Stimulated activated naive CD4-positive, alpha-beta T cell treated with Interleukin-2 at 50 U/mL for 16 hours (primary cell): ENCODE measurements around the gene BAIAP3.
A peak's percentile ranks its signal among the peaks of the same experiment; 100 is the strongest.

ENCODE experiments used
- DNase-seq: peaks from one replicate; lab custom pipeline; 2025; lab: John Stamatoyannopoulos, UW

Gene BAIAP3

DNA sequence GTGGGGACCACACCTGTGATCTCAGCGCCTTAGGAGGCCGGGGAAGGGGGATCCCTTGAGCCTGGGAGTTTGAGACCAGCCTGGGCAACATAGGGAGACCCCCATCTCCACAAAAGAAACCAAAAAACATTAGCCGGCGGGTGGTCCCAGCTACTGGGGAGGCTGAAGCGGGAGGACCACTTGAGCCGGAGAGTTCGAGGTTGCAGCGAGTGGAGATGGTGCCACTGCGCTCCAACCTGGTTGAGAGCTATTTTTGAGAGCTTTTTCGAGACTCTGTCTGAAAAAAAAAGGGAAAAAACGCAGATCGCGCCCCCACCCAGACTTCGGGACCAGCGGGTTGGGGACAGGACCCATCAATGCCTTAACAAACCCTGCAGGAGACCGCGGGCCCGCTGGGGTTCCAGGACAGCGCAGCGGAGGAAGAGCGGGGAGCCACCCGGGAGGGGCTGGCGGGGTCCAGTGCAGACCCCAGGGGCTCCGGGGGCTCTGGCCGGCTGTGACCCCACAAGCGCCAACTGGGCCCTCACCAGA is 762 bp upstream of the BAIAP3 start:
- no peak for DNase-seq

DNA sequence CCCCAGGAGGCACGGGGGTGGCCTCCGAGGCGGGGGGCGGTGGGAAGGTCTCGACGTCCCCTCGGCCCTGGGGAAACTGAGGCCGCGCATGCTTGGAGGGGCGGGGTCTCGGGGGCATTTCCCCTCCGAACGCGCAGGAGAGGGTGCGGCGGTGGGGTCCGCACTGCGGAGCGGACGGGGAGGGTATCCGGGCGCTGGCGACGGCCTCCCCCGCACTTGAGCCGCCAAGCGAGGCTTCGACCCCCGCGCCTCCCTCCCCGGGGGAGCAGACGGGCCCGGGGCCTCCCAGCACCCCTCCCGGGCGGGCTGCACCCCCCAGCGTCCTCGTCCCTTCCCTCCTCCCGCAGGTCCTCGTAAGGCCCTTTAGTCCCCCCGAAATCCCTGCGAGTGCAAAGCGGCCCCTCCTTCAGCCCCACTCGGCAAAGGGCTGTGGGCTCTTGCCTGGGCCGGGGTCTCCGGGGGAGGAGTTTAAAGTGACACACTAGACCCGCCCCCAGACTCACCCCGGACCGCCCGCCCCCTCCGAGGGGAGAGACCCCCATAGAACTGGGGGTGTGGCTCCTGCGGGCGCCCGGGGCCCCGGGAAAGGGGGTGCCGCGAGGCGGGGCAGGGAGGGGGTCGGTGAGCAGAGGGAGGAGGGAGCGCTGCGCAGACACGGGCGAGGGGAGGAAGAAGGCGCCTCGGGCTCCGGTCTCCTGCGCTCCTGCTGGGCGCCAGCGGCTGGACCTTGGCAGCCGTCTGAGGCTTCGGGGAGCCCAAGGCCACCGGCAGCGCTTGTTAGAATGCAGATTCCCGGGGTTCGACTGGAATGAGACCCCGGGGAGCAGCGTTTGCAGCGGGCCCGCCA is 632 bp downstream of the BAIAP3 start:
- no peak for DNase-seq

DNA sequence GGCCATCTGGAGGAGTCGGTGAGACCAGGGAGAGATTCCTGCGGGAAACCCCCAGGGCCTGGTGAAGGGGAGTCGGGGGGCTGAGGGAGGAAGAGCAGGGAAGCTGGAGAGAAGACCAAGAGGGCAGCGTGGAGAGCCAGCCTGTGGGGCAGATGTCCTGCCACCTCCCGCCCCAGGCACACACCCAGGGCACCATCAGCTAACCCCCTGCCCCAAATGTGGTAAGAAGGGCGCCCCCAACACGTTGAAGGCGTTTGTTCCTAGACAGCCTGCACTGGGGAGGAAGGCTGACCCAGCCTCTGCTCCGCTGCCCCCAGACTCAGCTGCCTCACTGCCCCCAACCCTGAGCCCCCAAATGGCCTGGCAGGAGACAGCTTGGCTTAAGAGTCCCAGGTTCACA is 1.3 kb downstream of the BAIAP3 start:
- no peak for DNase-seq

DNA sequence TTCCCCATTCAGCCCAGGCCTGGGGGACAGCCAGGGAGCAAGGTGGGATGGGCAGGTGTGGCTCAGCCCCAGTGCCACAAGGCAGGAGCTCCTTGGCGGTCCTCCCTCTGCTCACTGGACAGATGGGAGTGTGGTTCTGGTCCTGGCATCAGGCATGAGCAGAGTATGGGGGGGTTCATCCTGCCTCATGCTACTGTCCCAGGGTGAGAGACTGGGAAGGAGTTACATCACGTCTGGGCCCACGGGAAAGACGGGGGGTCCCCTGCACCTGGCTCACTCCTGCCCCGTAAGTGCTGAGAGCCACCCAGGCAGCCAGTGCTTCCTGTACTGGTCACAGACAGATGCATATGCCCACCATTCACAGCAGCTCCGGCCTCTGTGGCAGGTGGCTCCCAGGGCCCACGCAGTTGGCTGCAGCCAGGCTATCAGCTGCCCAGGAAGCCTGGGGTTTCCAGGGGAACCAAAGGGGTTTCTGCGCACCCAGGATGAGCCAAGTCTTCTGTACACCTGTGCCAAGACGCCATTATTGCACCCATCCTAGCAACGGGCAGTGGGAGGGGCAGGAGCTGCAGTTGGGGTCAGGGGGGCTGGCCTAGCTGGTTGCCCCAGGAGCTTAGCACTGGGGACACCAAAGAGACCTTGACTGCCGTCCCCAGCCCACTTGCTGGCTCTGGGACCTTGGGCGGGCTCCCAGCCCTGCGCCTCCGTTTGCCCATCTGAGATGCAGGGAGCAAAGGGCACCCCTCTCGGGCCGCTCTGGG is 1.9 kb downstream of the BAIAP3 start:
- DNase-seq, result no peak

DNA sequence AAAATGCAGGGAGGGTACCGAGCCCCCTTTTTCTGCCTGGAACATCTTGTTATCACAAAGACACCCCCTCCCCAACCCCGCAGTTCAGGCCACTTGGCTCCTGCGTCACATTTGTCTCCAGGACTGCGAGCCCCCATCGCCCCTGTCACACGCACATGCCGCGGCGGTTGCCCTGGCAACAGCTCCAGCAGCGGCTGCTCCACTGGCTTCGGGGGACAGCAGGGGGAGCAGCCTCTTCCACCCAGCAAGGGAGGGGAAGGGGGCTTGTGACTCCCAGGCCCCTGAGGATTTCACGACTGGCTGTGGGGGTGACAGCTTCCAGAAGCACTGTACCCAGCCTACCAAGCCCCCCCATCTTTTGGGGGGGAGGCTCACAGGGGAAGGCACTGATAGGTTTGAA is 2.6 kb downstream of the BAIAP3 start:
- no peak for DNase-seq

DNA sequence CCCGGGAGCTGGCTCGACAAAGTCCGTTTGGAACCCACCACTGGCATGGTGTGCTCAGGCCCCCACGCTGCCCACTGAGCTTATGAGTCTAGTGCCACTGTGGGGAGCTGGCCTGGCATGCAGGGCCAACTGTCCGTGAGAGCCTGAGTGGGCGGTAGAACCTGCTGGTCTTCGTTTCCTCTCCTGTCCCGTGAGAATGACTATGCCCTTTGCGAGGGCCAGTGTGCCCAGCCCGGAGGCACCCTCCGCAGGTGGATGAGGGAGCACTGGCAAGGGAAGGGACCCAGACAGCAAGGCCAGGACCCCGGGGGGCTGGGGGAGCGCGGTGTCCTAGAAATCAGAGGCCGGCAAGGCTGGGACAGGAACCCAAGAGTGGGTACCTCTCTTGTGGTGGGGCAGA is 3.2 kb downstream of the BAIAP3 start:
- no peak for DNase-seq

DNA sequence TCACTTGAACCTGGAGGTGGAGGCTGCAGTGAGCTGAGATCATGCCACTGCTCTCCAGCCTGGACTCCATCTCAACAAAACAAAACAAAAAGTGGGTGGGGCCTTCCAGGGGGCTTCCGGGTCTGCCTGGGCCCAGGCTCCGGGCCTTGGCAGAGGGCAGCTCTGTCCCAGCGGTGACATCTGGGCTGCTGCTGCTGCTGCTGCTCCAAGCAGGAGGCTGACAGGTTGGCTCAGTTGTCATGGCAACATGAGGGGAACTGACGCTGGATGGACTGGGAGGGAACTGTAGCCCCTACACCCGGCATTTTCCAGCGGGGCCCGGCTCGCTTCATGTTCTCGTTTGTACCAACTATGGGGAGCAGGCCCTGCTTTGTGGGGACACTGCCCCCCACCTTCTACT is 4.0 kb downstream of the BAIAP3 start:
- DNase-seq, result no peak

DNA sequence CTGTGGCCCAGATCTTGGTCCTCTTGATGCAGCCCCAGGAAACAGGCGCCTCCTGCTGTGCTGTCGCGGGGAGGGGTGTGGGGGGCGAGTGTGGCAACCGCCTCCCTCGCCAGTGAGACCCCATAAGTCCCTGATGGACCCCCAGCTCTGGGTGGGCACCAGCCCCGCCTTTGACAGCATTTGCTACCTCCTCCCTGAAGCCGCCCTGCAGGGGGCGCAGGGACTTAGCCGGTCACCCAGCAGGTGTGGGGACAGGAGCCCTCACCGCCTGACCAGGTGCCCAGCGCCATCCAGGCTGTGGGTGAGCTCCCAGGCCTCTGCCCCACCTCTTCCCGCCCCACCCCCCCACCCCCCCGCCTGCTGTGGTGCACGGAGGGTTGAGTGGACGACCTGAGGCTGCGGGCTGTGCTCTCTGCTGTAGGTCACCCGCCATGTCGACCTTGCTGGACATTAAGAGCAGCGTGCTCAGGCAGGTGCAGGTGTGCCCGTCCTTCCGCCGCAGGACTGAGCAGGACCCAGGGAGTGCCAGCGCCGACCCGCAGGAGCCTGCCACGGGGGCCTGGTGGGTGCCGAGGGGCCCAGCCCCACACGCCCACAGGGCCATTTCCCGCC is 4.8 kb downstream of the BAIAP3 start:
- no peak for DNase-seq

DNA sequence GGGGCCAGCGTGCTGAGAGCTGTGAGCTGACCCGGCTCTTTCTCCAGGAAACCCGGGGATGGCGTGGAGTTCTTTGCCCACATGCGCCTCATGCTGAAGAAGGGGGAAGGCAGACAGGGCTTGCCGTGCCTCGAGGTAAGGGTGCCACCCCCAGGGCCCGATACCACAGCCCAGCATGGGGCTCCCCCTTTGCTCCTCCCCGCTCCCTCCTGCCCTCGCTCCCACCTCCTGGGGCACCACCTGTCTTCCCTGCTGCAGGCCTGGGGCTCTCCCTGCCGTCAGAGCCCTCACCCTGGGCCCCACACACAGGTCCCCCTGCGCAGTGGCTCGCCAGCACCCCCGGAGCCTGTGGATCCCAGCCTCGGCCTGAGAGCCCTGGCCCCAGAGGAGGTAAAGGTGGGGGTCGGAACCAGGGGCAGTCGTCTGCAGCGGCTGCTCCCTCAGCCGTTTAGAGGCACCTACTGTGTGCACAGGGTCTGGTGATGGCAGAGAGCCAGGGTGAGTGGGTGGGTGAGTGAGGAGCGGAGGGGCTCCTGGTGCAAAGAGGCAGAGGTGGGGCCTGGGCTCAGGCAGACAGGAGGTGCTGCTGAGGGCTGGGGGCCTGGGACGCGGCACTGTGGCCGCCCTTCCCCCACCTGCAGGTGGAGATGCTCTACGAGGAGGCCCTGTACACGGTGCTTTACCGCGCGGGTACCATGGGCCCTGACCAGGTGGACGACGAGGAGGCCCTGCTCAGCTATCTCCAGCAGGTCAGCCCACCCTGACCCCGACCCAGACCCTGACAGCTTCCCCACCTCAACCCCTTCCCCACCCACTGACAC is 5.6 kb downstream of the BAIAP3 start:
- DNase-seq, result no peak

DNA sequence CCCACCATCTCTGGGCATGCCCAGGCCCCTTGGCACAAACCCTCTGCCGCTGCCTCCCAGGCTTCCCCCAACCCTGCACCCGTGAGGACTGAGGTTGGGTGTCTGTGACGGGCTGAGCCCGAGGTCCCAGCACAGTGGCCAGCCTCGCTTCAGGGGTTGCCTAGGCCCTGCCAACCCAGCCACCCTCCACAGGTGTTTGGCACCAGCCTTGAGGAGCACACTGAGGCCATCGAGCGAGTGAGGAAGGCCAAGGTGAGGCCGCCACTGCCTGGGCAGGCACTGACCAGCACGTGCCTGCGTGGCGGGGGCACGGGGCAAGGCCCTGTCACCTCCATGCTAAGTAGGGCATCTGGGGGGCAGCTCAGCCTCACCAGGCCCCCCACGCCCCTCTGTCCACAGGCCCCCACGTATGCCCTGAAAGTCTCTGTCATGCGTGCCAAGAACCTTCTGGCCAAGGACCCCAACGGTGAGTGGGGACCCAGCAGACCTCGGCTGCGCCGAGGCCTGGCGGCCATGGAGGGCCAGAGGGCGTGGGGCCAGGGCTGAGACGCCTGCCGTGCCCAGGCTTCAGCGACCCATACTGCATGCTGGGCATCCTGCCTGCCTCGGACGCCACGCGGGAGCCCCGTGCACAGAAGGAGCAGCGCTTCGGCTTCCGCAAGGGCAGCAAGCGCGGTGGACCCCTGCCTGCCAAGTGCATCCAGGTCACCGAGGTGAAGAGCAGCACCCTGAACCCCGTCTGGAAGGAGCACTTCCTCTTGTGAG is 7.5 kb downstream of the BAIAP3 start:
- no peak for DNase-seq

DNA sequence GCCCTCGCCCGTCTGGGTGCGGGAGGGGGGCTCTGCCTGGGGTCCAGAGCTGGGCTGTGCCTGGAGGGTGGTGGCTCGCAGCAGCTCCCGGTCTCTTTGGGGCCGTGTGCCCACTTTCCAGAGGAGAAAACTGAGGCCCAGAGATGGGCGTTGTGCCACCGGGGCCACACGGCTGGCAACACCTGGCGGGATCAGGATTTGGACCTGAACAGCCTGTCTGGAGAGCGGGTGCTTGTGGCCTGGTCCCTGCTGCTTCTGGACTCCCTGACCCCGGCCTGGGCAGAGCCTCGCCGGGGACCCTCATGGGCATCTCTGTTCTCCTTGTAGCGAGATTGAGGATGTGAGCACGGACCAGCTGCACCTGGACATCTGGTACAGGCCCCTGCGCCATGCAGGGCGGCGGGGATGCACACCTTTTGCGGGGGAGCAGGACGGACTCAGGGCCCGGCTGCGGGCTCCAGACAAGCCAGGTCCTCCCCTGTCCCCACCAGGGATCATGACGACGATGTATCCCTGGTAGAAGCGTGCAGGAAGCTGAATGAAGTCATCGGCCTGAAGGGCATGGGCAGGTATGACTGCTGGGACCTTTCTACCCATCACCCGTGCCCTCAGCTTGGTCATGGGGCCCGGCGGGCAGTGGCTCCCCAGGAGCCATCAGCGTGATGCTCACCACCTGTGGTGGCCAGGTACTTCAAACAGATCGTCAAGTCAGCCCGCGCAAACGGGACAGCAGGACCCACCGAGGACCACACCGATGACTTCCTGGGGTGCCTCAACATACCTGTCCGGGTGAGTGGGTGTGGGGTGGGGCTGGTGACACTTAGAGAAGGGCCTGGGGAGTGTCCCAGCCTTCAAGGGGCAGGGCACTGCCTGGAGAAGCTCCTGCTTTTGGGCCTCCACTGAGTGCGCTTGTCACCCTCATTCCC is 8.3 kb downstream of the BAIAP3 start:
- no peak for DNase-seq

DNA sequence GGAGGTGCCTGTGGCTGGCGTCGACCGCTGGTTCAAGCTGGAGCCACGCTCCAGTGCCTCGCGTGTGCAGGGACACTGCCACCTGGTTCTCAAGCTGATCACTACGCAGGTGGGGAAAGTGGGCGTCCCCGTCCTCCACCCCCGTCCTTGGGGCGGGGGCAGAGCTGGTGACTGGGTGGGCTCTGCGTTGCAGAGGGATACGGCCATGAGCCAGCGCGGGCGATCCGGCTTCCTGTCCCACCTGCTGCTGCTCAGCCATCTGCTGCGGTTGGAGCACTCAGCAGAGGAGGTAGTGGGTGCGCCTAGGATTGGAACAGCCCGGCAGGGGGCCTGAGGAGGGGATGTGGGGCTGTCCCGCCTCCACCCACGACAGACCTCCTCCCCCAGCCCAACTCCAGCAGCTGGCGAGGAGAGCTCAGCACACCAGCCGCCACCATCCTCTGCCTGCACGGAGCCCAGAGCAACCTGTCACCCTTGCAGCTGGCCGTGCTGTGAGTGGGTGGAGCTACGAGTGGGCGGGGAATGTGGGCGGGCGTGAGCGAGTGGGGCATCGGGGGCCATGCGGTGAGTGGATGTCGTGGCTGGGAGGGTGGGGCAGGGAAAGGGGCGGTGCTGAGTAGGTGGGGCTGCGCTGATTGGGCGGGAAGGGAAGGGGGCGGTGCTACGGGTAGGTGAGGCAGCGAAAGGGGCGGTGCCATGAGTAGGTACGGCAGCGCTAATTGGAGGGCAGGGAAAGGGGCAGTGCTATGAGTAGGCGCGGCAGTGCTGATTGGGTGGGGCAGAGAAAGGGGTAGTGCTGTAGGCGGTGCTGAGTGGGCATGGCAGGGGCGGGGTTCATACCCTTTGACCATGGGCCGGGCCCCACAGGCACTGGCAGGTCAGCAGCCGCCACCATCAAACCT is 9.3 kb downstream of the BAIAP3 start:
- peak; percentile 86 for DNase-seq

DNA sequence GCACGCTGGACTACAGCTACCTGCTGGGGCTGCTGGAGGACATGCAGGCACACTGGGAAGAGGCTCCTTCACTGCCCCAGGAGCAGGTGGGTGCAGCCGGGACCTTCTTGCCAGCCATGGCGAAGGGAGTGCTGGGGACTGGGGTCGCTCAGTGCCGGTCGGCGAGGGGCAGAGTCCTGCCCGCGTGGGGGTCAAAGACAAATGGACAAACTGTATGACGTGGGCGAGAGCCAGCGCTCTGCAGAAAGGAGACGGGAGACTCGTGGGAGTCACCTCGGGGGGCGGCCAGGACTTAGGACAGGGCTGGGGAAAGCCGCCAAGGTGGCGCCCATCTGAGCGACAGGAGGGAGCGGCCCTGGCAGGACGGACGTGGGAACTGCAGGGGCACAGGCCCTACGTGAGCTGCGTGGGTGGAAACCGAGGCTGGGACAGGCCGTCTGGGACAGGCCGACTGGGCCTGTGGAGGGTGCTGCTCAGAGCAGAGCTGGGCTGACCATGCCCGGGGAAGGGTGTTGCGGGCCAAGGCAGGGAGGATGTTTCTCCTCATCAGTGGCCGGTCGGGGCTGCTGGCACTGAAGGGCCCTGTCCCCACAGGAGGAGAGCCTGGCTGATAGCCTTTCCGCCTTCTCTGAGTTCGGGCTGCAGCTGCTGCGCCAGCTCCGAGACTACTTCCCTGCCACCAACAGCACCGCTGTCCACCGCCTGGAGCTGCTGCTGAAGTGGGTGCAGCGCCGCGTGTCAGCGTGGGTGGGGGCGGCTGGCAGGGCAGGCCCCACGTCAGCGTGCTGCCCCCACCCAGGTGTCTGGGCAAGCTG is 10.2 kb downstream of the BAIAP3 start:
- no peak for DNase-seq

DNA sequence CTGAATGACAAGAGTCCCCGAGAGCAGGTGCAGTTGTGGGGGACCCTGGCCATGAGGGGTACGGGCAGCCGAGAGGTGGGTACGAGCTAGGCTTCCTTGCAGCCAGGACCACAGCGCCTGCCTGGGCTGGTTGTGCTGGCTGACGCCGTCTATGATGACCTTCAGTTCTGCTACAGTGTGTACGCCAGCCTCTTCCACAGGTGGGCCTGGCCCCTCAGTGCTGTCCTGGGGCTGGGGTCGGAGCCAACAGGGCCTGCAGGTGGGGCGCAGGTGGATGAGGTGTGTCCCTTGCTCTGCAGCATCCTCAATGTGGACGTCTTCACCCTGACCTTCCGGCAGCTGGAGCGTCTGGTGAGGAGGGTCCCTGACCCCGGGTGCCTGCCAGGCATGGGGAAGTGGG is 11.1 kb downstream of the BAIAP3 start:
- DNase-seq, result no peak

DNA sequence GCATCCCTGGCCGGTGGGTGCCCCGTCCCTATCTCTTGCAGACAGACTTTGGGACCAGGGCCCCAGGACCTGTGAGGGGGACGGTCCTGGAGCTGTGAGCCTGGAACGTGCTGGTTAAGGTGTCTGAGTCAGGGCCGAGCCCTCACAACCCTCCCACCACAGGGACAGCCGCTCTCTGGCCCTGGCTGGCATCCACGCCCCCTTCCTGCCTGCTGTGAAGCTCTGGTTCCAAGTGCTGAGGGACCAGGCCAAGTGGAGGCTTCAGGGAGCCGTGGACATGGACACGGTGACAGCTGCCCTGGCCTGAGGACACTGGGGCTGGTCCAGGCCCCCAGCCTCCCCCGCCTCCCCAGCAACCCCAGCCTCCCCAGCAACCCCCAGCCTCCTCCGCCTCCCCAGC is 11.6 kb downstream of the BAIAP3 start:
- no peak for DNase-seq

DNA sequence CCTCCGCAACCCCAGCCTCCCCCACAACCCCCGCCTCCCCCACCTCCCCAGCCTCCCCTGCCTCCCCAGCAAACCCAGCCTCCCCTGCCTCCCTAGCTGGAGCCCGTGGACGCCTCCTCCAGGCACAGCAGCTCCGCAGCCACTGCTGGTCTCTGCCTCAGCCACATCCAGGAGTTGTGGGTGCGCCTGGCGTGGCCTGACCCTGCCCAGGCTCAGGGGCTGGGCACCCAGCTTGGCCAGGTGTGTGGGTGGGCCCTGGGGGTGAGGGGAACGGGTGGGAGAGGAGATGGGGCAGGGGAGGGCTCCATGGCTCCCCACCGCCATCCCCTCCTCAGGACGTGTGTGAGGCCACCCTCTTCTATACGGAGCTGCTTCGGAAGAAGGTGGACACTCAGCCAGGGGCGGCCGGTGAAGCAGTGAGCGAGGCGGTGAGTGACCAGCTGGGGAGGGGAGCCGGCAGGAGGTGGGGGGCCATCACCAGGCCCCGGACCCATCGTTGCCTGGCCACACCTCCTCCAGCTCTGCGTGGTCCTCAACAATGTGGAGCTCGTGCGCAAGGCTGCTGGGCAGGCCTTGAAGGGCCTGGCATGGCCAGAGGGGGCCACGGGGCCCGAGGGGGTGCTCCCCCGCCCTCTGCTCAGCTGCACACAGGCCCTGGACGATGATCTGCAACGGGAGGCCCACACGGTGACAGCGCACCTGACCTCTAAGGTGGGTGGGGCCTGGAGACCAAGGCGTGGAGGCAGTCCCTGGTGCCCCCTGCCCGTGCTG is 12.4 kb downstream of the BAIAP3 start:
- DNase-seq, result no peak
